GM23338 (cell line): ENCODE measurements around the gene PYM1.
"Not testable (repeated sequence)": the region's sequence is repeated elsewhere in the genome, so short reads cannot be mapped to it uniquely, and the experiment has no call there.

Source experiments
- CTCF ChIP-seq, 2 experiments: fragments of 200-600 bp in 1 of 2; sonication (generic) in 1 of 2; conservative IDR thresholded peaks; 2 replicates each; pipeline versions ENCODE4 v1.5.1 to v1.6.1; 2016 to 2017; ENCODE audit warnings: antibody characterized with exemption in 2 of 2, low read depth in 2 of 2, mild to moderate bottlenecking in 2 of 2, moderate library complexity in 1 of 2
- ETS1 ChIP-seq: IDR thresholded peaks from 2 replicates; pipeline ENCODE4 v1.6.1; 2016; ENCODE audit warnings: antibody characterized with exemption
- EZH2 ChIP-seq: fragments of 200-600 bp; sonication (generic); IDR thresholded peaks from one replicate; pipeline ENCODE4 v1.8.0; 2017; ENCODE audit warnings: antibody characterized with exemption, mild to moderate bottlenecking, low read depth; ENCODE audit not compliant: unreplicated experiment
- POLR2AphosphoS5 ChIP-seq: IDR thresholded peaks from 2 replicates; pipeline ENCODE4 v1.6.1; 2016; ENCODE audit warnings: antibody characterized with exemption, low read depth

GRCh38 chr12:55866454-55867004 lies 61.2 kb downstream of the PYM1 start:
- TF ChIP-seq CTCF (conservative IDR thresholded peaks at IDR 0.05; ENCODE audit: low read depth in 2 of 2); POLR2AphosphoS5; EZH2; ETS1: not testable (repeated sequence)
